ENCODE measurements around the gene MYMX.

The MYMX gene

GRCh38 chr6:44265007-44265721 is 48.4 kb downstream of the MYMX start, which contains the start of gene NFKBIE (continued):
- TF ChIP-seq, protein P1, sequence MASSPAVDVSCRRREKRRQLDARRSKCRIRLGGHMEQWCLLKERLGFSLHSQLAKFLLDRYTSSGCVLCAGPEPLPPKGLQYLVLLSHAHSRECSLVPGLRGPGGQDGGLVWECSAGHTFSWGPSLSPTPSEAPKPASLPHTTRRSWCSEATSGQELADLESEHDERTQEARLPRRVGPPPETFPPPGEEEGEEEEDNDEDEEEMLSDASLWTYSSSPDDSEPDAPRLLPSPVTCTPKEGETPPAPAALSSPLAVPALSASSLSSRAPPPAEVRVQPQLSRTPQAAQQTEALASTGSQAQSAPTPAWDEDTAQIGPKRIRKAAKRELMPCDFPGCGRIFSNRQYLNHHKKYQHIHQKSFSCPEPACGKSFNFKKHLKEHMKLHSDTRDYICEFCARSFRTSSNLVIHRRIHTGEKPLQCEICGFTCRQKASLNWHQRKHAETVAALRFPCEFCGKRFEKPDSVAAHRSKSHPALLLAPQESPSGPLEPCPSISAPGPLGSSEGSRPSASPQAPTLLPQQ (tag by site-specific recombination; IDR thresholded peaks at IDR 0.05), result peak; percentile 44; the same call in 1 of the 2 replicates
- TF ChIP-seq ZNF138 (tag by site-specific recombination; IDR thresholded peaks at IDR 0.05; ENCODE audit: borderline replicate concordance) (no peak), ZNF596 (tag by site-specific recombination; IDR thresholded peaks at IDR 0.05) (no peak), SCRT2 (tag by site-specific recombination; IDR thresholded peaks at IDR 0.05) (no peak), MEIS1 (CRISPR knock-in tag; IDR thresholded peaks at IDR 0.05; ENCODE audit: borderline replicate concordance) (no peak; the same call in 1 of the 2 replicates), ZNF404 (tag by site-specific recombination; IDR thresholded peaks at IDR 0.05) (no peak), ZNF2 (tag by site-specific recombination; IDR thresholded peaks at IDR 0.05) (no peak), ZNF202 (tag by site-specific recombination; IDR thresholded peaks at IDR 0.05; ENCODE audit: borderline replicate concordance) (no peak), ZNF513 (tag by site-specific recombination; IDR thresholded peaks at IDR 0.05) (no peak), SP2 (tag by site-specific recombination; IDR thresholded peaks at IDR 0.05) (peak; percentile 83), GLIS2 (tag by site-specific recombination; IDR thresholded peaks at IDR 0.05) (peak; percentile 97), ZNF776 (tag by site-specific recombination; IDR thresholded peaks at IDR 0.05; ENCODE audit: borderline replicate concordance) (no peak), ZNF571 (tag by site-specific recombination; IDR thresholded peaks at IDR 0.05) (no peak), ZNF501 (tag by site-specific recombination; IDR thresholded peaks at IDR 0.05) (no peak), ZNF521 (tag by site-specific recombination; IDR thresholded peaks at IDR 0.05) (no peak), ZNF654 (tag by site-specific recombination; IDR thresholded peaks at IDR 0.05; ENCODE audit: low read depth) (peak; percentile 30; the same call in 1 of the 2 replicates), IKZF3 (tag by site-specific recombination; IDR thresholded peaks at IDR 0.05) (0 out of 2 replicates have a peak, but pooled peaks have one; percentile 60), ZNF10 (tag by site-specific recombination; IDR thresholded peaks at IDR 0.05) (peak; percentile 59; the same call in 1 of the 2 replicates), REST (tag by site-specific recombination; IDR thresholded peaks at IDR 0.05) (no peak), ZNF174 (tag by site-specific recombination; IDR thresholded peaks at IDR 0.05) (no peak), ZNF132 (tag by site-specific recombination; IDR thresholded peaks at IDR 0.05; ENCODE audit: borderline replicate concordance) (no peak), ZNF549 (tag by site-specific recombination; IDR thresholded peaks at IDR 0.05) (no peak), ZNF155 (tag by site-specific recombination; IDR thresholded peaks at IDR 0.05) (no peak), ZFP3 (tag by site-specific recombination; IDR thresholded peaks at IDR 0.05; ENCODE audit: low read depth) (no peak), ZNF621 (tag by site-specific recombination; IDR thresholded peaks at IDR 0.05) (no peak), ZFP37 (tag by site-specific recombination; IDR thresholded peaks at IDR 0.05) (no peak)
- TF ChIP-seq, protein P2, sequence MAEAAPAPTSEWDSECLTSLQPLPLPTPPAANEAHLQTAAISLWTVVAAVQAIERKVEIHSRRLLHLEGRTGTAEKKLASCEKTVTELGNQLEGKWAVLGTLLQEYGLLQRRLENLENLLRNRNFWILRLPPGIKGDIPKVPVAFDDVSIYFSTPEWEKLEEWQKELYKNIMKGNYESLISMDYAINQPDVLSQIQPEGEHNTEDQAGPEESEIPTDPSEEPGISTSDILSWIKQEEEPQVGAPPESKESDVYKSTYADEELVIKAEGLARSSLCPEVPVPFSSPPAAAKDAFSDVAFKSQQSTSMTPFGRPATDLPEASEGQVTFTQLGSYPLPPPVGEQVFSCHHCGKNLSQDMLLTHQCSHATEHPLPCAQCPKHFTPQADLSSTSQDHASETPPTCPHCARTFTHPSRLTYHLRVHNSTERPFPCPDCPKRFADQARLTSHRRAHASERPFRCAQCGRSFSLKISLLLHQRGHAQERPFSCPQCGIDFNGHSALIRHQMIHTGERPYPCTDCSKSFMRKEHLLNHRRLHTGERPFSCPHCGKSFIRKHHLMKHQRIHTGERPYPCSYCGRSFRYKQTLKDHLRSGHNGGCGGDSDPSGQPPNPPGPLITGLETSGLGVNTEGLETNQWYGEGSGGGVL (tag by site-specific recombination; IDR thresholded peaks at IDR 0.05), result no peak; the same call in 1 of the 2 replicates
- TF ChIP-seq, protein P3, sequence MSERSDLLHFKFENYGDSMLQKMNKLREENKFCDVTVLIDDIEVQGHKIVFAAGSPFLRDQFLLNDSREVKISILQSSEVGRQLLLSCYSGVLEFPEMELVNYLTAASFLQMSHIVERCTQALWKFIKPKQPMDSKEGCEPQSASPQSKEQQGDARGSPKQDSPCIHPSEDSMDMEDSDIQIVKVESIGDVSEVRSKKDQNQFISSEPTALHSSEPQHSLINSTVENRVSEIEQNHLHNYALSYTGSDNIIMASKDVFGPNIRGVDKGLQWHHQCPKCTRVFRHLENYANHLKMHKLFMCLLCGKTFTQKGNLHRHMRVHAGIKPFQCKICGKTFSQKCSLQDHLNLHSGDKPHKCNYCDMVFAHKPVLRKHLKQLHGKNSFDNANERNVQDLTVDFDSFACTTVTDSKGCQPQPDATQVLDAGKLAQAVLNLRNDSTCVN (tag by site-specific recombination; optimal IDR thresholded peaks at IDR 0.05), result peak; percentile 62
- TF ChIP-seq, protein P4, sequence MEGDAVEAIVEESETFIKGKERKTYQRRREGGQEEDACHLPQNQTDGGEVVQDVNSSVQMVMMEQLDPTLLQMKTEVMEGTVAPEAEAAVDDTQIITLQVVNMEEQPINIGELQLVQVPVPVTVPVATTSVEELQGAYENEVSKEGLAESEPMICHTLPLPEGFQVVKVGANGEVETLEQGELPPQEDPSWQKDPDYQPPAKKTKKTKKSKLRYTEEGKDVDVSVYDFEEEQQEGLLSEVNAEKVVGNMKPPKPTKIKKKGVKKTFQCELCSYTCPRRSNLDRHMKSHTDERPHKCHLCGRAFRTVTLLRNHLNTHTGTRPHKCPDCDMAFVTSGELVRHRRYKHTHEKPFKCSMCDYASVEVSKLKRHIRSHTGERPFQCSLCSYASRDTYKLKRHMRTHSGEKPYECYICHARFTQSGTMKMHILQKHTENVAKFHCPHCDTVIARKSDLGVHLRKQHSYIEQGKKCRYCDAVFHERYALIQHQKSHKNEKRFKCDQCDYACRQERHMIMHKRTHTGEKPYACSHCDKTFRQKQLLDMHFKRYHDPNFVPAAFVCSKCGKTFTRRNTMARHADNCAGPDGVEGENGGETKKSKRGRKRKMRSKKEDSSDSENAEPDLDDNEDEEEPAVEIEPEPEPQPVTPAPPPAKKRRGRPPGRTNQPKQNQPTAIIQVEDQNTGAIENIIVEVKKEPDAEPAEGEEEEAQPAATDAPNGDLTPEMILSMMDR (tag by site-specific recombination; IDR thresholded peaks at IDR 0.05), result peak; percentile 98

All from HEK293 (cell line).